ENCODE data around the gene SHLD2.
"Not testable (repeated sequence)": the region's sequence is repeated elsewhere in the genome, so short reads cannot be mapped to it uniquely, and the experiment has no call there.

DNA sequence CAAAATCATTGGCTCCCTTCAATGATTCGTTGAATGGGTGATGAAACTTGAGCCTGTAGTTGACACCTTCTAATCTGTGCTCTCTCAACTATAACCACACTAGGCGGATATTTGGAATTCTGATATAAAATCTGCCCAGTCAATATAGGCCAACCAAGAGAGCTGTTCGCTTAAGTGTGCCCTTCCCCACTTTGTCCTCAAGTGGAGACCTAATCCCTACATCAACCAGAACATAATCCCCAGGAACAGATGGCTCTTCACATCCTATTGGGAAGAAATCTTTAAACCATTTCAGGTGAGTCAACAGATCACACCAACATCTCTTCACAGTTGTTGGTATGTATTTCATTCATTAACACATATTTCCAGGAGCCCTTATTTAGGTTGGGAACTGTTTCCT is 96.8 kb downstream of the SHLD2 start:
- not testable (repeated sequence) for TF ChIP-seq SP1 (IDR thresholded peaks at IDR 0.05; ENCODE audit: low read depth, low read length); MEF2B (IDR thresholded peaks at IDR 0.05; ENCODE audit: partially characterized antibody, poor library complexity, severe bottlenecking); FOXM1 (IDR thresholded peaks at IDR 0.05; ENCODE audit: low read depth, low read length); NFYB (IDR thresholded peaks at IDR 0.05; ENCODE audit: insufficient read depth, low read depth, low read length); JUND (IDR thresholded peaks at IDR 0.05; ENCODE audit: low read depth, low read length); SMC3 (IDR thresholded peaks at IDR 0.05; ENCODE audit: borderline replicate concordance, low read length); ZNF384 (IDR thresholded peaks at IDR 0.05; ENCODE audit: borderline replicate concordance, low read depth, low read length); SIN3A (IDR thresholded peaks at IDR 0.05; ENCODE audit: low read depth, low read length)
- TF ChIP-seq, protein P1, sequence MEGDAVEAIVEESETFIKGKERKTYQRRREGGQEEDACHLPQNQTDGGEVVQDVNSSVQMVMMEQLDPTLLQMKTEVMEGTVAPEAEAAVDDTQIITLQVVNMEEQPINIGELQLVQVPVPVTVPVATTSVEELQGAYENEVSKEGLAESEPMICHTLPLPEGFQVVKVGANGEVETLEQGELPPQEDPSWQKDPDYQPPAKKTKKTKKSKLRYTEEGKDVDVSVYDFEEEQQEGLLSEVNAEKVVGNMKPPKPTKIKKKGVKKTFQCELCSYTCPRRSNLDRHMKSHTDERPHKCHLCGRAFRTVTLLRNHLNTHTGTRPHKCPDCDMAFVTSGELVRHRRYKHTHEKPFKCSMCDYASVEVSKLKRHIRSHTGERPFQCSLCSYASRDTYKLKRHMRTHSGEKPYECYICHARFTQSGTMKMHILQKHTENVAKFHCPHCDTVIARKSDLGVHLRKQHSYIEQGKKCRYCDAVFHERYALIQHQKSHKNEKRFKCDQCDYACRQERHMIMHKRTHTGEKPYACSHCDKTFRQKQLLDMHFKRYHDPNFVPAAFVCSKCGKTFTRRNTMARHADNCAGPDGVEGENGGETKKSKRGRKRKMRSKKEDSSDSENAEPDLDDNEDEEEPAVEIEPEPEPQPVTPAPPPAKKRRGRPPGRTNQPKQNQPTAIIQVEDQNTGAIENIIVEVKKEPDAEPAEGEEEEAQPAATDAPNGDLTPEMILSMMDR (IDR thresholded peaks at IDR 0.05 in 2 of 3, conservative IDR thresholded peaks at IDR 0.05 in 1 of 3; ENCODE audit: control insufficient read depth in 2 of 3, extremely low read depth in 1 of 3, insufficient read depth in 1 of 3, low read depth in 3 of 3, low read length in 3 of 3): not testable (repeated sequence)
- TF ChIP-seq, protein P2, sequence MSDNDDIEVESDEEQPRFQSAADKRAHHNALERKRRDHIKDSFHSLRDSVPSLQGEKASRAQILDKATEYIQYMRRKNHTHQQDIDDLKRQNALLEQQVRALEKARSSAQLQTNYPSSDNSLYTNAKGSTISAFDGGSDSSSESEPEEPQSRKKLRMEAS (IDR thresholded peaks at IDR 0.05; ENCODE audit: low read depth, low read length): not testable (repeated sequence)
- TF ChIP-seq, protein P3, sequence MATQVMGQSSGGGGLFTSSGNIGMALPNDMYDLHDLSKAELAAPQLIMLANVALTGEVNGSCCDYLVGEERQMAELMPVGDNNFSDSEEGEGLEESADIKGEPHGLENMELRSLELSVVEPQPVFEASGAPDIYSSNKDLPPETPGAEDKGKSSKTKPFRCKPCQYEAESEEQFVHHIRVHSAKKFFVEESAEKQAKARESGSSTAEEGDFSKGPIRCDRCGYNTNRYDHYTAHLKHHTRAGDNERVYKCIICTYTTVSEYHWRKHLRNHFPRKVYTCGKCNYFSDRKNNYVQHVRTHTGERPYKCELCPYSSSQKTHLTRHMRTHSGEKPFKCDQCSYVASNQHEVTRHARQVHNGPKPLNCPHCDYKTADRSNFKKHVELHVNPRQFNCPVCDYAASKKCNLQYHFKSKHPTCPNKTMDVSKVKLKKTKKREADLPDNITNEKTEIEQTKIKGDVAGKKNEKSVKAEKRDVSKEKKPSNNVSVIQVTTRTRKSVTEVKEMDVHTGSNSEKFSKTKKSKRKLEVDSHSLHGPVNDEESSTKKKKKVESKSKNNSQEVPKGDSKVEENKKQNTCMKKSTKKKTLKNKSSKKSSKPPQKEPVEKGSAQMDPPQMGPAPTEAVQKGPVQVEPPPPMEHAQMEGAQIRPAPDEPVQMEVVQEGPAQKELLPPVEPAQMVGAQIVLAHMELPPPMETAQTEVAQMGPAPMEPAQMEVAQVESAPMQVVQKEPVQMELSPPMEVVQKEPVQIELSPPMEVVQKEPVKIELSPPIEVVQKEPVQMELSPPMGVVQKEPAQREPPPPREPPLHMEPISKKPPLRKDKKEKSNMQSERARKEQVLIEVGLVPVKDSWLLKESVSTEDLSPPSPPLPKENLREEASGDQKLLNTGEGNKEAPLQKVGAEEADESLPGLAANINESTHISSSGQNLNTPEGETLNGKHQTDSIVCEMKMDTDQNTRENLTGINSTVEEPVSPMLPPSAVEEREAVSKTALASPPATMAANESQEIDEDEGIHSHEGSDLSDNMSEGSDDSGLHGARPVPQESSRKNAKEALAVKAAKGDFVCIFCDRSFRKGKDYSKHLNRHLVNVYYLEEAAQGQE (IDR thresholded peaks at IDR 0.05; ENCODE audit: low read depth, low read length): not testable (repeated sequence)

Data from GM12878 (cell line).